ENCODE data around the gene FOXD4L1.
"Not testable (repeated sequence)": the region's sequence is repeated elsewhere in the genome, so short reads cannot be mapped to it uniquely, and the experiment has no call there.

The FOXD4L1 gene

GRCh38 chr2:113498365-113498764 is at the start of gene FOXD4L1:
TSS of gene FOXD4L1 (plus strand) at chr2:113498665. CDS start at chr2:113499257, 592 bp downstream.
- DNase-seq, result not testable (repeated sequence)

GRCh38 chr2:113465770-113466169 is 32.7 kb upstream of the FOXD4L1 start:
- not testable (repeated sequence) for DNase-seq

- DNase-seq, result not testable (repeated sequence)
Observed at GRCh38 chr2:113476688-113477368, 21.6 kb upstream of the FOXD4L1 start.

GRCh38 chr2:113496527-113496926 is 1.9 kb upstream of the FOXD4L1 start:
- DNase-seq, result not testable (repeated sequence)

GRCh38 chr2:113499019-113499885 is 787 bp downstream of the FOXD4L1 start:
- DNase-seq, result not testable (repeated sequence)

GRCh38 chr2:113499886-113500722 is 1.6 kb downstream of the FOXD4L1 start:
- not testable (repeated sequence) for DNase-seq

GRCh38 chr2:113500723-113501038 is 2.2 kb downstream of the FOXD4L1 start:
- DNase-seq, result not testable (repeated sequence)

GRCh38 chr2:113502216-113503093 is 4.0 kb downstream of the FOXD4L1 start:
- DNase-seq, result not testable (repeated sequence)

GRCh38 chr2:113503094-113504042 is 4.9 kb downstream of the FOXD4L1 start:
- DNase-seq, result not testable (repeated sequence)

GRCh38 chr2:113504081-113504480 is 5.6 kb downstream of the FOXD4L1 start:
- not testable (repeated sequence) for DNase-seq

- DNase-seq, result not testable (repeated sequence)
Observed at GRCh38 chr2:113507394-113508140, 9.1 kb downstream of the FOXD4L1 start.

- not testable (repeated sequence) for DNase-seq
Observed at GRCh38 chr2:113508187-113508586, 9.7 kb downstream of the FOXD4L1 start.

GRCh38 chr2:113510913-113511312 is 12.4 kb downstream of the FOXD4L1 start:
- not testable (repeated sequence) for DNase-seq

- not testable (repeated sequence) for DNase-seq
Observed at GRCh38 chr2:113511859-113512258, 13.4 kb downstream of the FOXD4L1 start.

GRCh38 chr2:113515457-113515856 is 17.0 kb downstream of the FOXD4L1 start:
- not testable (repeated sequence) for DNase-seq

GRCh38 chr2:113515995-113516394 is 17.5 kb downstream of the FOXD4L1 start:
- DNase-seq, result not testable (repeated sequence)

- not testable (repeated sequence) for DNase-seq
Observed at GRCh38 chr2:113517025-113517424, 18.6 kb downstream of the FOXD4L1 start.

GRCh38 chr2:113520837-113521236 is 22.4 kb downstream of the FOXD4L1 start:
- DNase-seq, result not testable (repeated sequence)

GRCh38 chr2:113521492-113521891 is 23.0 kb downstream of the FOXD4L1 start:
- DNase-seq, result not testable (repeated sequence)

GRCh38 chr2:113524986-113525385 is 26.5 kb downstream of the FOXD4L1 start:
- DNase-seq, result not testable (repeated sequence)

All from NCI-H1105 (cell line).